OCI-LY7 (cell line): Measurements from ENCODE around the gene TMTC2.

Experiments used
- CTCF ChIP-seq: fragments of 200-600 bp; sonication (generic); conservative IDR thresholded peaks from 2 replicates; pipeline ENCODE4 v1.5.1; 2014; ENCODE audit warnings: mild to moderate bottlenecking, antibody characterized with exemption, low read length, moderate library complexity, mixed read lengths
- EZH2phosphoT487 ChIP-seq: fragments of 200-600 bp; sonication (generic); IDR thresholded peaks from 2 replicates; pipeline ENCODE4 v1.6.1; 2018; ENCODE audit warnings: low read depth, borderline replicate concordance, mild to moderate bottlenecking, mixed run types, antibody characterized with exemption, low read length, moderate library complexity, mixed read lengths

- no peak for TF ChIP-seq EZH2phosphoT487
- TF ChIP-seq CTCF = no peak
These were observed 189.4 kb downstream of the TMTC2 start for GRCh38 chr12:82876075-82876474.
